HG03558 (cell line): ENCODE results near the gene SAPCD2.

Experiments
- ATAC-seq: cut with Tn5 transposase; IDR thresholded peaks from one replicate; pipeline ENCODE4 v1.9.1; 2021; ENCODE audit warnings: moderate number of reproducible peaks; ENCODE audit not compliant: unreplicated experiment; ENCODE audit errors: extremely low read depth

The SAPCD2 gene

GRCh38 chr9:137051145-137051724, 19.1 kb downstream of the SAPCD2 start:
- ATAC-seq = no peak

DNA sequence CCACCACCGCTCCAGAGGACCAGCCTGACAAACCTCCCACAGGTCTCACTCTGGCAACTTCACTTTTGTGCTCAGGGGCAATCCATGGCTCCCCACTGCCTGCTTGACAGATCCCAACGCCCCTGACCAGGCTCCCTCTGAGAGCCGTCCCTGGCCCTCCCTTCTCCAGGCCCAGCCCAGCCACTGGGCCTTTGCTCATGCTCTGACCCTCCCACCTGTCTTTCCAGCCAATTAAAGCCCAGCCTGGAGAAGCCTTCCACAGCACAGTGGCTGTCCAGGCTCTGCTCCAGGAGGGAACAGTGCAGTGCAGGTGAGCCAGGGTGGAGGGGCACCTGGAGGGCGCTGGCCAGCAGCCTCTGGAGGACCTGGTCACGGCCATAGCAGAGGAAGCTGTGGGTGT, 19.8 kb downstream of the SAPCD2 start:
- no peak for ATAC-seq

GRCh38 chr9:137049544-137050449, 20.6 kb downstream of the SAPCD2 start:
- ATAC-seq = no peak

DNA sequence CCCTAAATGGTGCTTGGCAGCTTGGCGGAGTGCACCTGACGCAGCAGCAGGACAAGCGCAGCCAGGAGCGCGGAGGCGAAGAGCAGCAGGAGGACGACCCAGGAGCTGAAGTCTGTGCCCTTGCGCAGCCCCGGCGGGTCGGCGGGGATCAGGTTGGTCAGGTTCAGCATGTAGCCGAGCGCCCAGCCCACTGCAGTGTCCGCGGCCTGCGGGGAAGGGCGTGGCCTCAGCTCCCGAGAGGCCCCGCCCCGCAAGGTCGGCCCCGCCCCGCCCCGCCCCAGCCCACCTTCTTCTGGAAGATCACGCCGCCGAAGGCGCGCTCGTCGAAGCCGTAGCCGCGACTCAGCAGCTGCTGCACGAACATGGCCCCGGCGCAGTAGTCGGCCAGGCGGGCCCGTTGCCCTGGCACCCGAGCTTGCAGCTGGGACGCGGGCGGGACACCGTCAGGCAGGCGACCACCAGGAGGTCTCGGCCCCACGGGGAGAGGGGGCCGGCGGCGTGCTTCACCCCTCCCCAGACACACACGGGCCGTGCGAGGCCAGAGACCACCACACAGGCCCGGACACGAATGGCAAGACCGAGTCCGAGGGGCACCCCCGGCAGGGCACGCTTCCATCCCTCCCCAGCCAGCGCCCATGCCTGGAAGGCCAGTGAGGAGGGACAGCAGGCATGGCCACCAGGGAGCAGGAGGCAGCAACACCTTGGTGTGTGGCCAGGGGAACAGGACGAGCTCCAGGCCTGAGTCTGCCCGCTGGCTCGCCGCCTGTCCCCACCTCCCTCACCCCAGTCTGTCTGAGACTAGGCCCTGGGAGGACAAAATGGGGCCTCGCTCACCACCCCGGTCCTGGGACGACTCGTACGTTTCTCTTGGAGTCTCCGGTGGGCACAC, 21.5 kb downstream of the SAPCD2 start:
- no peak for ATAC-seq

GRCh38 chr9:137046088-137046787, 24.1 kb downstream of the SAPCD2 start, which contains the start of gene NPDC1:
Gene NPDC1 (minus strand): TSS chr9:137046177. CDS start chr9:137045989, 188 bp downstream.
- no peak for ATAC-seq

DNA sequence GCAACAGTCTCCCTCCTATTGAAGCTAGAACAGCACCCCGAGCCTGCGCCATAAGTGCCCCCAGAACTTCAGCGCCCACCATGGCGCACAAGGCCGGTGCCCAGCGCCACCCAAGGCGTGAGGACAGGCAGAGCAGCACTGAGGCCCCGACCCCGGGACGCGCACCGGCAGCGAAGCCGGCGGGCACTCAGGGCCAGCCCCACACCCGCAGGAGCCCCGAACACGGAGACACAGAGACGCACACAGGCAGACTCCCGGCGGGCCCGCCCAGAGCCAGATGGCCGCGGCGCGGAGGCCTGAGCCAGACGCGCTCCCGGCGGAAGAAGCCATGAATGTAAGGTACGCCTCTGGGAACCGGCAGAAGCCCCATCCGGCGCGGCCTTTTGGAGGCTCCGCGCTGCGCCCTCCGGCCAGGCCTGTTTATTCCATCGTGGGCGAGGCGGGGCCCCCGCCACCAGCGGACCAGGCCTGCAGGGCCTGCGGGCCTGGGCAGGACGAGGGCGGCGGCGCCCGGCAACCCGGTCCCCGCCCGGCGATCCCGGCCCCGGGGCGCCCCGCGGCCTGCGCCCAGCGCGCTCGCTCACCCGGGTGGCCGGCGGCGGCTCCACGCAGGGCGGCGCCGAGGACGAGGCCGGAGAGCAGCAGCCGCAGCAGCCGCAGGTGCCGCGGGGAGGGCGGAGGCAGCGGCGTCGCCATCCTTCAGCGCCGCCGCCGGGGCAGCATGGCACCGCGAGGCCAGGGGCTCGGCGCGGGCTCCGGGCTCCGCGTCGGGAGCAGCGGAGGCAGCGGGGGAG, 24.9 kb downstream of the SAPCD2 start:
- ATAC-seq = no peak

- ATAC-seq = no peak
Observed at GRCh38 chr9:137044502-137045177, 25.7 kb downstream of the SAPCD2 start.

- ATAC-seq = no peak
Observed at GRCh38 chr9:137044037-137044436, 26.3 kb downstream of the SAPCD2 start.

DNA sequence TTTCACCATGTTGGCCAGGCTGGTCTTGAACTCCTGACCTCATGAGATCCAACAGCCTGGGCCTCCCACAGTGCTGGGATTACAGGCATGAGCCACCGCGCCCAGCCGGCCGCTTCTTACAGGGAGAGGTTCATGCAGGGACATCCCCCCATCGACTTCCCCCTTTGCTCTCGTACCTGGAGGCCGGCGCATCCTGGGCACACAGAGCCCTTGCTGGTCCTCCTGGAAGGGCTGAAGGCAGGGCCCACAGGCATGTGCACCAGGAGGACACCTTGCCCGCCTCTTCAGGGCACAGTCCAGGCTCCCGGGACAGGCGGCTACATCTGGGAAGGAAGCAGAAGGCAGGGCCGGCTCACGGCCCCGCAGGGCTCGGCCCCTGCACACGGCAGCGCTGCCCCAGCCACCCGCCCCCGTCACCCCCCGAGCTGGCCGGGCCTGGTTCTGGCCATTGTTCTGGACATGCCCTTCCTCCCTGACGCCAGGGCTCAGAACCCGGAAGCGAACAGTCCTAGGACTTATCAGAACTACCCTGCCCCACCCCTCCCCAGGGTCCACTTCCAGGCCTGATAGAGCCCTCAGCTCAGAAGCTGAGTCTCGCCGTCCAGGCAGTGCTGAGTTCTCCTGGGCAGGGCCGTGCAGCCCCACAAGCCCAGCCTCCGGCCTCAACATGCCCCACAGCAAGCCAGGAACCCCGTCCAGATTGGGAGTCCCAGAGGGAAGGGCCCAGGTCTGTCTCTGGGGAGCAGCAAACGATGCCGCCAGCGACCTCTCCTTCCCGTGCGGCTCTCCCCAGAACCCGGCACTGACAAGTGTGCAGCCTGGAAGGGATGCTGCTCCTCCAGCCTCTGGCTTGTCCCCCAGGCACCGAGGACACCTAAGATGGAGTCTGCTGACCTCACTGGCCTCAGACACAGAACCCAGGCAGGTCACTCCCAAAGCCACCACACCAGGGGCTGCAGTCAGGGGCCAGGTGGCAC, 27.3 kb downstream of the SAPCD2 start:
- no peak for ATAC-seq

DNA sequence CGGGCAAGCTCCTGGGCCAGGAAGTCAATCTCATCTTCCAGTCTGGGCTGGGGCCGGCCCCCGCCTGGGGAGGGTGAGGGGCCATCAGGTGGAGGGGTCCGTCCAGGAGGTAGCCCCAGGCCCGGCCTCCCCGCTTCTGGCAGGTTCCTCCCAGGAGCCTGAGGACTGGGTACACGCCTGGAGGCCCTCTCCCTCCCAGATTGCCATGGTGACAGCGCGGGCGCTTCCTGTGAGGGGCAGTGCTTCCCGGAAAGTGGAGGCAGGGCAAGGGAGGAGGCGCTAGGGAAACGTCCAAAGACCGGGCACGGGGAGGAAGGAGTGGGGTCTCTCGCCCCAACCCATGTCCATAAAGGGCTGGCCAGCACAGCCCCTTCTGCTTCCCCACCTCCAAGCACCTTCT, 29.2 kb downstream of the SAPCD2 start:
- no peak for ATAC-seq

GRCh38 chr9:137040568-137040967, 29.8 kb downstream of the SAPCD2 start:
- ATAC-seq = no peak

DNA sequence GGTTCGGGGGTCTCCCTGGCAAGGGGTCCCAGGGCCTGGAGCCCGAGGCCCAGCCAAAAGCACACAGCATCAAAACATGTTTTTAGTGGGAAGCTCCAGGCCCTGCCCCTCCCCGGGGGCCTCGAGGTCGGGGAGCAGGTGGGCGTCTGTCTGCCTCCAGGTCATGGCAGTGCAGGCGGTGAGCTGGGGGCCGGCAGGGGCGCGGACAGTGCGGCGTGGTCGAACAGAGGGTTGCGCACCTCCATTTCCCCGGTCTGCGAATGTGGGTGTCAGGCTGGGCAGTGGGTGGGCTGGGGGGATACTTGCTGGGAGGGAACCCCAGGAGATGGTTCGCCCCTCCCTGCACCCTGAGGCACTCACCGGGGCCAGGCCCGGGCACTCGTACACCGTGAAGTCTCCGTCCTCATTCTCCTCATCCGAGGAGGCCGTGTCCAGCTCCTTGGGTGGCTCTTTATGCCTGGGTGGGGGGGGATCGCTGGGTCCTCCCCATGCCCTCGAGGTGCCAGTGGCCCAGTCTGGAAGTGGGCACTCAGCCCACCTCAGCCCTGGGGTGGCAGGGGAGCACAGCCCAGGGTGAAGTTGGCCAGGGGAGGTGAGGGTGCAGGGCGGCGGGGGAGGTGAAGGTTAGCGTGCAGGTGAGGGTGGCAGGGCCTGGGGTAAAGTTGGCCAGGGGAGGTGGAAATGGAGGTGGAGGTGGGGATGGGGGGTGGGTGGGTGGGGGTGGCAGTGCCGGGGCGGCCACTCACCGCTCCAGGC, 30.6 kb downstream of the SAPCD2 start:
- no peak for ATAC-seq

DNA sequence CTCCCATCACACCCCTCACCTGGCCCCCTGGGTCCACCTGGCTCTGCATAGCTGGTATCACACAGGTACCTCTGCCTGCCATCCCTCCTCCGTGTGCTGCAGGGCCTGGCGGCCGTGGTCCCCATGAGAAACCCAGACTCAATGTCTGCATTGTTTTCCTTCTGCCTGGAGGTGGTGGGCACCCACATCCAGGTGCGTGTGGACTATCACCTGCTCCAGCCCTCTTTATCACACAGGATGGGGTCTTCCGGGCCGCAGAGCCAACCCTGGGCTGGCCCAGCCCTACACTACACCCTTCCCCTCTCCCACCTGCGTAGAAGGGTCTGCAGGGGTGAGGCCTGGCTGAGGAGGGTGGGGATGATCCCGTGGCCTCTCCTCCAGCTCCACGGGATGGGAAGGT, 31.4 kb downstream of the SAPCD2 start:
- no peak for ATAC-seq

DNA sequence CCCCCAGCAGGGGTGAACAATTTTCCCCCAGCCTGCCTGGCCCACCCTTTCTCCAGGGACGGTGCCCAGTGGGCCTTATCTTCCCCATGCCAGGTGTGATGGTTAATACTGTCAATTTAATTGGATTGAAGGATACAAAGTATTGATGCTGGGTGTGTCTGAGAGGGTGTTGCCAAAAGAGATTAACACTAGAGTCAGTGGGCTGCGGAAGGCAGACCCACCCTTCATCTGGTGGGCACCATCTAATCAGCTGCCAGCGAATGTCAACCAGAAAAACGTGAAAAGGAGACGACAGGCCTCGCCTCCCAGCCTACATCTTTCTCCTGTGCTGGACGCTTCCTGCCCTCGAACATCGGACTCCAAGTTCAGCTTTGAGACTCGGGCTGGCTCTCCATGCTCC, 32.9 kb downstream of the SAPCD2 start:
- no peak for ATAC-seq

- no peak for ATAC-seq
Observed at GRCh38 chr9:137037035-137037434, 33.3 kb downstream of the SAPCD2 start.

GRCh38 chr9:137035937-137036336, 34.4 kb downstream of the SAPCD2 start:
- no peak for ATAC-seq

DNA sequence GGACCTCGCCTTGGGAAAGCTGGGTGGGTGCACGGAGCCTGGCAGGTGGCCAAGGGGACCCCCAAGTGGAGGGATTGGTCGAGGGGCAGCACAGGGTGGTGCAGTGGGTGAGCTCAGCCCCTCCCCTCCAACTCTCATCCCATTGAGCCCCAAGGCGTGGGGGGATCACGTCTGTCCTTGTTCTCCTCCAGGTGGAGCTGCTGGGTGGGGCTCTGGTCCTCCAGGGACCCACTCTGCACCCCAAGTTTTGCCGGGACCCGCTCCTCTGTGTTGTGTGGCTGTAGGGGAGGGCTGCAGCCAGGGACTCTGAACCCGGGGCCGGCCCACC, 34.9 kb downstream of the SAPCD2 start:
- no peak for ATAC-seq
